ENCODE data around the gene UBE2L5. TPM values are rescaled to one million over a fixed set of nuclear protein-coding genes. Genes with fewer than 3 reads are reported as not detected.
A peak's percentile ranks its signal among the peaks of the same experiment; 100 is the strongest.

Gene UBE2L5
- total RNA-seq, 1 donor, result not detected

- H3K4me3 ChIP-seq (ENCODE audit: low read depth, low read length), result no peak overlapping the region
- no peak for TF ChIP-seq CTCF (IDR thresholded peaks at IDR 0.05; ENCODE audit: insufficient read depth, low read depth, low read length)
- no peak for DNase-seq (ENCODE audit: low read depth)
Measured at GRCh38 chr13:30381049-30381448, 41.2 kb upstream of the UBE2L5 start.

- no peak for DNase-seq (ENCODE audit: low read depth)
- H3K4me3 ChIP-seq (ENCODE audit: low read depth, low read length), result no peak overlapping the region
- no peak for TF ChIP-seq CTCF (IDR thresholded peaks at IDR 0.05; ENCODE audit: insufficient read depth, low read depth, low read length)
Measured at GRCh38 chr13:30382836-30383525, 39.3 kb upstream of the UBE2L5 start.

- peak overlapping the region; percentile 18 for H3K4me3 ChIP-seq (ENCODE audit: low read depth, low read length)
- DNase-seq (ENCODE audit: low read depth), result peak; percentile 69
- TF ChIP-seq CTCF (IDR thresholded peaks at IDR 0.05; ENCODE audit: insufficient read depth, low read depth, low read length), result no peak
Measured at GRCh38 chr13:30388406-30389283, 33.6 kb upstream of the UBE2L5 start.

- DNase-seq (ENCODE audit: low read depth), result no peak
- no peak for TF ChIP-seq CTCF (IDR thresholded peaks at IDR 0.05; ENCODE audit: insufficient read depth, low read depth, low read length)
- H3K4me3 ChIP-seq (ENCODE audit: low read depth, low read length), result no peak overlapping the region
Measured at GRCh38 chr13:30391956-30392680, 30.2 kb upstream of the UBE2L5 start.

- DNase-seq (ENCODE audit: low read depth), result no peak
- TF ChIP-seq CTCF (IDR thresholded peaks at IDR 0.05; ENCODE audit: insufficient read depth, low read depth, low read length), result no peak
- no peak overlapping the region for H3K4me3 ChIP-seq (ENCODE audit: low read depth, low read length)
Measured at GRCh38 chr13:30392681-30393045, 29.6 kb upstream of the UBE2L5 start.

- no peak for TF ChIP-seq CTCF (IDR thresholded peaks at IDR 0.05; ENCODE audit: insufficient read depth, low read depth, low read length)
- peak; percentile 33 for DNase-seq (ENCODE audit: low read depth)
- H3K4me3 ChIP-seq (ENCODE audit: low read depth, low read length), result peak overlapping the region; percentile 72
Measured at GRCh38 chr13:30394751-30395191, 27.5 kb upstream of the UBE2L5 start.

Measured in fibroblast of villous mesenchyme (primary cell).